HG03280 (cell line): ENCODE measurements around the gene ANKRD12.

Experiments used
- ATAC-seq: cut with Tn5 transposase; IDR thresholded peaks from one replicate; pipeline ENCODE4 v1.9.1; 2021; ENCODE audit warnings: mild to moderate bottlenecking, moderate library complexity; ENCODE audit not compliant: unreplicated experiment

ANKRD12 gene

GRCh38 chr18:9181275-9181674, 44.7 kb downstream of the ANKRD12 start:
- ATAC-seq: no peak

- ATAC-seq: no peak
These were observed 46.3 kb downstream of the ANKRD12 start for GRCh38 chr18:9182852-9183399.

- ATAC-seq: no peak
These were observed 48.5 kb downstream of the ANKRD12 start for GRCh38 chr18:9184998-9185613.

- no peak for ATAC-seq
These were observed 52.0 kb downstream of the ANKRD12 start for GRCh38 chr18:9188359-9189231.

- ATAC-seq: no peak
These were observed 52.9 kb downstream of the ANKRD12 start for GRCh38 chr18:9189491-9189890.

- no peak for ATAC-seq
These were observed 55.2 kb downstream of the ANKRD12 start for GRCh38 chr18:9191658-9192256.

- no peak for ATAC-seq
These were observed 56.5 kb downstream of the ANKRD12 start for GRCh38 chr18:9193031-9193430.

GRCh38 chr18:9196568-9196967, 60.0 kb downstream of the ANKRD12 start:
- no peak for ATAC-seq

GRCh38 chr18:9199681-9200080, 63.1 kb downstream of the ANKRD12 start:
- no peak for ATAC-seq

GRCh38 chr18:9201224-9201623, 64.6 kb downstream of the ANKRD12 start:
- no peak for ATAC-seq

- ATAC-seq: no peak
These were observed 68.1 kb downstream of the ANKRD12 start for GRCh38 chr18:9204659-9205058.

GRCh38 chr18:9206421-9206820, 69.8 kb downstream of the ANKRD12 start:
- no peak for ATAC-seq

GRCh38 chr18:9209279-9209678, 72.7 kb downstream of the ANKRD12 start:
- ATAC-seq: no peak

- no peak for ATAC-seq
These were observed 74.4 kb downstream of the ANKRD12 start for GRCh38 chr18:9210966-9211365.

- no peak for ATAC-seq
These were observed 75.4 kb downstream of the ANKRD12 start for GRCh38 chr18:9211955-9212354.

- ATAC-seq: no peak
These were observed 78.8 kb downstream of the ANKRD12 start for GRCh38 chr18:9215221-9215933.

- no peak for ATAC-seq
These were observed 79.9 kb downstream of the ANKRD12 start for GRCh38 chr18:9216459-9216858.

GRCh38 chr18:9217743-9218451, 81.3 kb downstream of the ANKRD12 start:
- no peak for ATAC-seq

GRCh38 chr18:9221040-9221439, 84.5 kb downstream of the ANKRD12 start:
- no peak for ATAC-seq

- no peak for ATAC-seq
These were observed 85.1 kb downstream of the ANKRD12 start for GRCh38 chr18:9221661-9222060.
